ENCODE results near the gene TRIM62. TPM values are rescaled to one million over a fixed set of nuclear protein-coding genes. Genes with fewer than 3 reads are reported as not detected.
"Not testable (repeated sequence)": the region's sequence is repeated elsewhere in the genome, so short reads cannot be mapped to it uniquely, and the experiment has no call there.

TRIM62 gene
- polyA plus RNA-seq, 2 donors = 4.6 to 5.0 TPM

- Histone ChIP-seq H3K27me3 (ENCODE audit: control insufficient read depth in 1 of 2, insufficient read depth in 2 of 2, low read length in 2 of 2) (no peaks in the 10 kb centered on the region), H3K9me3 (ENCODE audit: control insufficient read depth in 2 of 2, insufficient read depth in 1 of 2, low read depth in 1 of 2, low read length in 1 of 2) (no peaks in the 10 kb centered on the region), H3K27ac (ENCODE audit: low read depth in 2 of 2, low read length in 1 of 2) (no peak overlapping the region), H3K4me3 (ENCODE audit: low read depth in 1 of 2, low read length in 2 of 2) (no peak overlapping the region), H3K36me3 (ENCODE audit: control insufficient read depth in 2 of 2, insufficient read depth in 2 of 2, low read length in 1 of 2) (peaks cover 4 to 14% of the 10 kb centered on the region in 2 donors), H3K4me1 (ENCODE audit: control insufficient read depth in 2 of 2, insufficient read depth in 2 of 2, low read length in 1 of 2) (peaks cover 2 to 3% of the 10 kb centered on the region in 2 donors)
- 77 to 84% methylated on average over 7 of the region's 7 CpGs for WGBS, 2 donors
Observed at GRCh38 chr1:33142483-33143064, 39.3 kb downstream of the TRIM62 start.

GRCh38 chr1:33141781-33142180 lies 40.1 kb downstream of the TRIM62 start:
- peaks cover 2 to 3% of the 10 kb centered on the region in 2 donors for H3K4me1 ChIP-seq (ENCODE audit: control insufficient read depth in 2 of 2, insufficient read depth in 2 of 2, low read length in 1 of 2)
- H3K27me3 ChIP-seq (ENCODE audit: control insufficient read depth in 1 of 2, insufficient read depth in 2 of 2, low read length in 2 of 2) = no peaks in the 10 kb centered on the region
- no peak overlapping the region for H3K27ac ChIP-seq (ENCODE audit: low read depth in 2 of 2, low read length in 1 of 2)
- peaks cover 3 to 8% of the 10 kb centered on the region in 2 donors for H3K36me3 ChIP-seq (ENCODE audit: control insufficient read depth in 2 of 2, insufficient read depth in 2 of 2, low read length in 1 of 2)
- no peaks in the 10 kb centered on the region for H3K9me3 ChIP-seq (ENCODE audit: control insufficient read depth in 2 of 2, insufficient read depth in 1 of 2, low read depth in 1 of 2, low read length in 1 of 2)
- no peak overlapping the region for H3K4me3 ChIP-seq (ENCODE audit: low read depth in 1 of 2, low read length in 2 of 2)
- 65% methylated on average over 3 of the region's 3 CpGs for WGBS, 2 donors

DNA sequence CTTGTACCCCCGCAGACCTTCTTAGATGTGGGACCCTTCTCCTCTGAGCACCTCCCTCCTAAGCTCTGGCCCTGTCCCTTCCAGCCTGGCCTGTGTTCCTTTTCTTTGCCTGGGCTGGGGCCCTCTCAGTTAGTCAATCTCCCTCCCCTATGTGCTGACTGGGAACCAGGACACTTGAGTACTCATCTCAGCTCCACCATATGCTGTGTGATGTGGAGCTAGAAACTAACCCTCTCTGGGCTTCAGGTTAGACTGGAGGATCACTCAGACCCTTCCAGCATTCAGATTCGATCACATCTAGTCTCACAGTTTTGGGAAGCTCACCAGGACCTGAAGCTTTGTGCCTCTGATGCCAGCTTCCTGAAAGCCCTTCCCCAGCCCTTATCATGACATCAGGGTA lies 40.6 kb downstream of the TRIM62 start:
- Histone ChIP-seq H3K4me1 (ENCODE audit: control insufficient read depth in 2 of 2, insufficient read depth in 2 of 2, low read length in 1 of 2) (peaks cover 2 to 3% of the 10 kb centered on the region in 2 donors), H3K9me3 (ENCODE audit: control insufficient read depth in 2 of 2, insufficient read depth in 1 of 2, low read depth in 1 of 2, low read length in 1 of 2) (no peaks in the 10 kb centered on the region), H3K36me3 (ENCODE audit: control insufficient read depth in 2 of 2, insufficient read depth in 2 of 2, low read length in 1 of 2) (peaks cover 0 to 5% of the 10 kb centered on the region in 2 donors), H3K27ac (ENCODE audit: low read depth in 2 of 2, low read length in 1 of 2) (no peak overlapping the region), H3K4me3 (ENCODE audit: low read depth in 1 of 2, low read length in 2 of 2) (no peak overlapping the region), H3K27me3 (ENCODE audit: control insufficient read depth in 1 of 2, insufficient read depth in 2 of 2, low read length in 2 of 2) (no peaks in the 10 kb centered on the region)
- WGBS, 2 donors = 73 to 86% methylated on average over 2 of the region's 2 CpGs

DNA sequence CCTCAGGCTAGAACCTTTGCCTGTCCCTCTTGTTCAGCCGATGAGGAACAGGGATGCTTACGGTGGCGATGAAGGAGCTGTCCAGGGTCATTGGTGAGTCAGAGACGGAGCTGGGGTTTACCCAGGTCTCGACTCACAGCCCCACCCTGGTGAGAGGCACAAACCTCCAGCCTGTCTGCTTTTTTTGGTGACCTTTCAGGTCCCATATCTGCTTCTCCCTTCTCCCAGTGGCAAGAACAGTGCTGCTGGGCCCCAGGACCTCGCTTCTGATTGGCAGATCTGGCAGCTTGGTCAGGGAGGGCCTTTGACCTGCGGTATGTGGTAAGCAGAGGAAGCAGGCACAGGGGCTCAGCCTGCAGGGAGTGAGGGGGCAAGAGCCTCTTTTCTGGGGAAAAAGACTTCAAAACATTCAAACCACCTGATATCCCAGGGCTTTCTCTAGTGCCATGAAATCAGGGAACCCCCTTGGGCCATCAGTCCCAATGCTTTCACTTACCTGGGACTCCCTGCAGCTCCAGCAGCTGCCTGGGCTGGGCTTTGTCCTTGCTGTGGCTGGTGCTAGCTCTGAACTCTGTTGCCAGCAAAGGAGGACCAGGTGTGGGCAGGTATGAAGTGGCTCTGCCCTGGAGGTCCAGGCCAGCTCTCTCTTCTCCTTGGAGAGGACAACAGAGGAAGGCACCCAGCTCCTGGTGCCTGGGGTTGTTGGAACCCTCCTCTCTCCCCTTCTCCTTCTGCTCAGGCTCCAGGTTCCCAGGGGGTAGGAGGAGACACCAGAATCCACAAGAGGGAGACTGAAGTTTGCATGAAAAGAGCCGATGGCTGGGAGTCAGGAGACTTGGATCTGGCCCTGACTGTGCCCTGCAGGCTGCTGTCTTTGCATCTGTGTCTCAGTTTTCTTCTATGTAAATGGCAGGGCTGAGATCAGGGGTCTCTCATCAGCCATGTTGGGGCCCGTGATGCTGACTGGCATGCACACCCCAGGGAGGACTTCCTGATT lies 41.4 kb downstream of the TRIM62 start:
- H3K27me3 ChIP-seq (ENCODE audit: control insufficient read depth in 1 of 2, insufficient read depth in 2 of 2, low read length in 2 of 2) = no peaks in the 10 kb centered on the region
- H3K36me3 ChIP-seq (ENCODE audit: control insufficient read depth in 2 of 2, insufficient read depth in 2 of 2, low read length in 1 of 2) = peaks cover 0 to 3% of the 10 kb centered on the region in 2 donors
- H3K9me3 ChIP-seq (ENCODE audit: control insufficient read depth in 2 of 2, insufficient read depth in 1 of 2, low read depth in 1 of 2, low read length in 1 of 2) = no peaks in the 10 kb centered on the region
- WGBS, 2 donors = 53 to 63% methylated on average over 9 of the region's 9 CpGs
- H3K27ac ChIP-seq (ENCODE audit: low read depth in 2 of 2, low read length in 1 of 2) = no peak overlapping the region
- H3K4me1 ChIP-seq (ENCODE audit: control insufficient read depth in 2 of 2, insufficient read depth in 2 of 2, low read length in 1 of 2) = peaks cover 2 to 3% of the 10 kb centered on the region in 2 donors
- no peak overlapping the region for H3K4me3 ChIP-seq (ENCODE audit: low read depth in 1 of 2, low read length in 2 of 2)

- Histone ChIP-seq H3K36me3 (ENCODE audit: control insufficient read depth in 2 of 2, insufficient read depth in 2 of 2, low read length in 1 of 2) (peaks cover 0 to 3% of the 10 kb centered on the region in 2 donors), H3K27me3 (ENCODE audit: control insufficient read depth in 1 of 2, insufficient read depth in 2 of 2, low read length in 2 of 2) (no peaks in the 10 kb centered on the region)
- 52 to 62% methylated on average over 8 of the region's 8 CpGs for WGBS, 2 donors
Observed at GRCh38 chr1:33137800-33138199, 44.0 kb downstream of the TRIM62 start.

DNA sequence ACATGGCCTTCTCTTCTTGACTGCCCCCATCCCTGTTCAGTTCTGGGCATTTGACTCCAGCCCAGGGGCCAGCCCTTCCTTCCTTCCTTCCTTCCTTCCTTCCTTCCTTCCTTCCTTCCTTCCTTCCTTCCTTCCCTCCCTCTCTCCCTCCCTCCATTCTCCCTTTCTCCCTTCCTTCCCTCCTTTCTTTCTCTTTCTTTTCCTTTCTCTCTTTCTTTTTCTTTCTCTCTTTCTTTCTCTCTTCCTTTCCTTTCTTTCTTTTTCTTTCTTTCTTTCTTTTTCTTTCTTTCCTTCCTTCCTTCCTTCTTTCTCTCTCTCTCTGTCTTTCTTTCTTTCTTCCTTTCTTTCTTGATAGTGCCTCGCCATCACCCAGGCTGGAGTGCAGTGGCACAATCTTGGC lies 45.8 kb downstream of the TRIM62 start:
- H3K27me3 ChIP-seq (ENCODE audit: control insufficient read depth in 1 of 2, insufficient read depth in 2 of 2, low read length in 2 of 2); H3K4me3 ChIP-seq (ENCODE audit: low read depth in 1 of 2, low read length in 2 of 2); H3K36me3 ChIP-seq (ENCODE audit: control insufficient read depth in 2 of 2, insufficient read depth in 2 of 2, low read length in 1 of 2); H3K27ac ChIP-seq (ENCODE audit: low read depth in 2 of 2, low read length in 1 of 2); H3K4me1 ChIP-seq (ENCODE audit: control insufficient read depth in 2 of 2, insufficient read depth in 2 of 2, low read length in 1 of 2); H3K9me3 ChIP-seq (ENCODE audit: control insufficient read depth in 2 of 2, insufficient read depth in 1 of 2, low read depth in 1 of 2, low read length in 1 of 2): not testable (repeated sequence)
- WGBS, 2 donors = 94% methylated on average over 1 of the region's 1 CpG

More at GRCh38 chr1:33137800-33138199, 44.0 kb downstream of the TRIM62 start:
- Histone ChIP-seq H3K27ac (ENCODE audit: low read depth in 2 of 2, low read length in 1 of 2) (no peak overlapping the region), H3K4me1 (ENCODE audit: control insufficient read depth in 2 of 2, insufficient read depth in 2 of 2, low read length in 1 of 2) (peaks cover 0 to 2% of the 10 kb centered on the region in 2 donors), H3K4me3 (ENCODE audit: low read depth in 1 of 2, low read length in 2 of 2) (no peak overlapping the region), H3K9me3 (ENCODE audit: control insufficient read depth in 2 of 2, insufficient read depth in 1 of 2, low read depth in 1 of 2, low read length in 1 of 2) (no peaks in the 10 kb centered on the region)

GRCh38 chr1:33133478-33134105 lies 48.3 kb downstream of the TRIM62 start:
- WGBS, 2 donors = 84% methylated on average over 10 of the region's 10 CpGs
- Histone ChIP-seq H3K4me1 (ENCODE audit: control insufficient read depth in 2 of 2, insufficient read depth in 2 of 2, low read length in 1 of 2) (no peaks in the 10 kb centered on the region), H3K27me3 (ENCODE audit: control insufficient read depth in 1 of 2, insufficient read depth in 2 of 2, low read length in 2 of 2) (no peaks in the 10 kb centered on the region), H3K9me3 (ENCODE audit: control insufficient read depth in 2 of 2, insufficient read depth in 1 of 2, low read depth in 1 of 2, low read length in 1 of 2) (no peaks in the 10 kb centered on the region), H3K27ac (ENCODE audit: low read depth in 2 of 2, low read length in 1 of 2) (no peak overlapping the region), H3K4me3 (ENCODE audit: low read depth in 1 of 2, low read length in 2 of 2) (no peak overlapping the region), H3K36me3 (ENCODE audit: control insufficient read depth in 2 of 2, insufficient read depth in 2 of 2, low read length in 1 of 2) (peaks cover 0 to 6% of the 10 kb centered on the region in 2 donors)

GRCh38 chr1:33132549-33132948 lies 49.3 kb downstream of the TRIM62 start:
- Histone ChIP-seq H3K9me3 (ENCODE audit: control insufficient read depth in 2 of 2, insufficient read depth in 1 of 2, low read depth in 1 of 2, low read length in 1 of 2) (no peaks in the 10 kb centered on the region), H3K27ac (ENCODE audit: low read depth in 2 of 2, low read length in 1 of 2) (no peak overlapping the region), H3K4me3 (ENCODE audit: low read depth in 1 of 2, low read length in 2 of 2) (no peak overlapping the region), H3K4me1 (ENCODE audit: control insufficient read depth in 2 of 2, insufficient read depth in 2 of 2, low read length in 1 of 2) (no peaks in the 10 kb centered on the region), H3K27me3 (ENCODE audit: control insufficient read depth in 1 of 2, insufficient read depth in 2 of 2, low read length in 2 of 2) (no peaks in the 10 kb centered on the region), H3K36me3 (ENCODE audit: control insufficient read depth in 2 of 2, insufficient read depth in 2 of 2, low read length in 1 of 2) (peaks cover 0 to 6% of the 10 kb centered on the region in 2 donors)
- WGBS, 2 donors = 92 to 99% methylated on average over 2 of the region's 2 CpGs

- Histone ChIP-seq H3K9me3 (ENCODE audit: control insufficient read depth in 2 of 2, insufficient read depth in 1 of 2, low read depth in 1 of 2, low read length in 1 of 2) (no peaks in the 10 kb centered on the region), H3K4me1 (ENCODE audit: control insufficient read depth in 2 of 2, insufficient read depth in 2 of 2, low read length in 1 of 2) (no peaks in the 10 kb centered on the region)
- WGBS, 2 donors = 74 to 80% methylated on average over 2 of the region's 2 CpGs
Observed at GRCh38 chr1:33131191-33131590, 50.7 kb downstream of the TRIM62 start.

More at GRCh38 chr1:33131191-33131590, 50.7 kb downstream of the TRIM62 start:
- peaks cover 0 to 6% of the 10 kb centered on the region in 2 donors for H3K36me3 ChIP-seq (ENCODE audit: control insufficient read depth in 2 of 2, insufficient read depth in 2 of 2, low read length in 1 of 2)
- no peak overlapping the region for H3K4me3 ChIP-seq (ENCODE audit: low read depth in 1 of 2, low read length in 2 of 2)
- no peak overlapping the region for H3K27ac ChIP-seq (ENCODE audit: low read depth in 2 of 2, low read length in 1 of 2)
- H3K27me3 ChIP-seq (ENCODE audit: control insufficient read depth in 1 of 2, insufficient read depth in 2 of 2, low read length in 2 of 2) = no peaks in the 10 kb centered on the region

Measured in esophagus (tissue), 2 donors.